Osteoblast (primary cell): ENCODE measurements around the gene CD101. TPM values are rescaled to one million over a fixed set of nuclear protein-coding genes. Genes with fewer than 3 reads are reported as not detected.

Source experiments
- DNase-seq: peaks from one replicate; pipeline ENCODE4 v3.0.0; 2011; ENCODE audit warnings: low spot score, mixed read lengths; ENCODE audit not compliant: insufficient read length; ENCODE audit errors: missing footprints
- H2AFZ ChIP-seq: 2 replicates; pipeline ENCODE4 v1.6.0; 2011; ENCODE audit warnings: mild to moderate bottlenecking, low read length
- H3K27ac ChIP-seq: 2 replicates; pipeline ENCODE4 v1.5.1; 2011; ENCODE audit warnings: mild to moderate bottlenecking, low read depth, low read length, moderate library complexity
- H3K27me3 ChIP-seq: 2 replicates; pipeline ENCODE4 v1.6.0; 2012; ENCODE audit warnings: mild to moderate bottlenecking, control low read depth, inconsistent platforms, low read length, moderate library complexity; ENCODE audit not compliant: insufficient read depth
- H3K36me3 ChIP-seq: 2 replicates; pipeline ENCODE4 v1.5.1; 2011; ENCODE audit warnings: mild to moderate bottlenecking, low read length, control low read depth, moderate library complexity; ENCODE audit not compliant: insufficient read depth
- H3K4me1 ChIP-seq: 2 replicates; pipeline ENCODE4 v1.5.1; 2011; ENCODE audit warnings: mild to moderate bottlenecking, low read length, control low read depth, moderate library complexity; ENCODE audit not compliant: insufficient read depth
- H3K4me2 ChIP-seq: 2 replicates; pipeline ENCODE4 v1.6.0; 2011; ENCODE audit warnings: mild to moderate bottlenecking, low read length; ENCODE audit not compliant: insufficient read depth
- H3K4me3 ChIP-seq: fragments of 200-600 bp; sonication (generic); 3 replicates; pipeline ENCODE4 v1.5.1; 2012; ENCODE audit warnings: mild to moderate bottlenecking, low read length, inconsistent platforms; ENCODE audit not compliant: insufficient read depth
- H3K79me2 ChIP-seq: 2 replicates; pipeline ENCODE4 v1.6.0; 2012; ENCODE audit warnings: mild to moderate bottlenecking, low read length, control low read depth, inconsistent platforms; ENCODE audit not compliant: insufficient read depth
- H3K9me3 ChIP-seq: 2 replicates; pipeline ENCODE4 v1.5.1; 2011; ENCODE audit warnings: low read depth, low read length, control low read depth
- H4K20me1 ChIP-seq: 2 replicates; pipeline ENCODE4 v1.6.0; 2012; ENCODE audit warnings: mild to moderate bottlenecking, low read length, control low read depth; ENCODE audit not compliant: insufficient read depth
- CTCF ChIP-seq: IDR thresholded peaks from 2 replicates; pipeline ENCODE4 v1.5.1; 2011; ENCODE audit warnings: mild to moderate bottlenecking, low read depth, low read length, moderate library complexity; ENCODE audit errors: extremely low read depth
- total RNA-seq: library from RNA; depleted of rRNA; stranded (reverse); fragments of >200 nt; gene quantifications from 2 replicates; pipeline ENCODE4 v1.2.3, GENCODE V29; 2012

CD101 gene
- total RNA-seq, 1 donor = under 0.01 TPM

- Histone ChIP-seq H3K36me3 (no peaks in the 10 kb centered on the region), H3K4me3 (no peak overlapping the region), H3K9me3 (no peaks in the 10 kb centered on the region), H4K20me1 (no peaks in the 10 kb centered on the region), H3K79me2 (no peaks in the 10 kb centered on the region), H3K27ac (no peak overlapping the region), H2AFZ (no peak overlapping the region), H3K27me3 (peaks cover 3% of the 10 kb centered on the region), H3K4me2 (no peak overlapping the region), H3K4me1 (no peaks in the 10 kb centered on the region)
- no peak for TF ChIP-seq CTCF
- no peak for DNase-seq
Measured at GRCh38 chr1:117045644-117046043, 44.1 kb downstream of the CD101 start.

GRCh38 chr1:117046781-117047180, 45.2 kb downstream of the CD101 start:
- Histone ChIP-seq H3K9me3 (no peaks in the 10 kb centered on the region), H3K27ac (no peak overlapping the region), H3K27me3 (peaks cover 3% of the 10 kb centered on the region), H3K79me2 (no peaks in the 10 kb centered on the region), H2AFZ (no peak overlapping the region), H3K4me2 (no peak overlapping the region), H3K36me3 (no peaks in the 10 kb centered on the region), H3K4me3 (no peak overlapping the region), H3K4me1 (peaks cover under 1% of the 10 kb centered on the region), H4K20me1 (no peaks in the 10 kb centered on the region)
- TF ChIP-seq CTCF = no peak
- DNase-seq = no peak

GRCh38 chr1:117047271-117047670, 45.7 kb downstream of the CD101 start:
- Histone ChIP-seq H2AFZ (no peak overlapping the region), H4K20me1 (no peaks in the 10 kb centered on the region), H3K4me2 (no peak overlapping the region), H3K4me3 (no peak overlapping the region), H3K79me2 (no peaks in the 10 kb centered on the region), H3K36me3 (no peaks in the 10 kb centered on the region), H3K9me3 (no peaks in the 10 kb centered on the region), H3K4me1 (peaks cover 2% of the 10 kb centered on the region), H3K27ac (no peak overlapping the region), H3K27me3 (peaks cover 3% of the 10 kb centered on the region)
- no peak for TF ChIP-seq CTCF
- no peak for DNase-seq

GRCh38 chr1:117049857-117050256, 48.3 kb downstream of the CD101 start:
- no peaks in the 10 kb centered on the region for H3K36me3 ChIP-seq
- no peak overlapping the region for H3K27ac ChIP-seq
- no peak overlapping the region for H3K4me2 ChIP-seq
- H3K9me3 ChIP-seq = no peaks in the 10 kb centered on the region
- no peaks in the 10 kb centered on the region for H3K79me2 ChIP-seq
- H3K4me1 ChIP-seq = peaks cover 2% of the 10 kb centered on the region
- no peak overlapping the region for H3K4me3 ChIP-seq
- H4K20me1 ChIP-seq = no peaks in the 10 kb centered on the region
- TF ChIP-seq CTCF = no peak
- no peak overlapping the region for H2AFZ ChIP-seq
- DNase-seq = no peak
- no peaks in the 10 kb centered on the region for H3K27me3 ChIP-seq
